HG02623 (cell line): ENCODE data around the gene PYGB.

ENCODE experiments used
- ATAC-seq: cut with Tn5 transposase; IDR thresholded peaks from one replicate; pipeline ENCODE4 v1.9.1; 2021; ENCODE audit warnings: moderate library complexity; ENCODE audit not compliant: unreplicated experiment

Gene PYGB

GRCh38 chr20:25269057-25269832 is 21.4 kb downstream of the PYGB start:
- no peak for ATAC-seq

GRCh38 chr20:25269833-25270170 is 21.9 kb downstream of the PYGB start:
- ATAC-seq: no peak

GRCh38 chr20:25270829-25271251 is 23.0 kb downstream of the PYGB start:
- no peak for ATAC-seq

DNA sequence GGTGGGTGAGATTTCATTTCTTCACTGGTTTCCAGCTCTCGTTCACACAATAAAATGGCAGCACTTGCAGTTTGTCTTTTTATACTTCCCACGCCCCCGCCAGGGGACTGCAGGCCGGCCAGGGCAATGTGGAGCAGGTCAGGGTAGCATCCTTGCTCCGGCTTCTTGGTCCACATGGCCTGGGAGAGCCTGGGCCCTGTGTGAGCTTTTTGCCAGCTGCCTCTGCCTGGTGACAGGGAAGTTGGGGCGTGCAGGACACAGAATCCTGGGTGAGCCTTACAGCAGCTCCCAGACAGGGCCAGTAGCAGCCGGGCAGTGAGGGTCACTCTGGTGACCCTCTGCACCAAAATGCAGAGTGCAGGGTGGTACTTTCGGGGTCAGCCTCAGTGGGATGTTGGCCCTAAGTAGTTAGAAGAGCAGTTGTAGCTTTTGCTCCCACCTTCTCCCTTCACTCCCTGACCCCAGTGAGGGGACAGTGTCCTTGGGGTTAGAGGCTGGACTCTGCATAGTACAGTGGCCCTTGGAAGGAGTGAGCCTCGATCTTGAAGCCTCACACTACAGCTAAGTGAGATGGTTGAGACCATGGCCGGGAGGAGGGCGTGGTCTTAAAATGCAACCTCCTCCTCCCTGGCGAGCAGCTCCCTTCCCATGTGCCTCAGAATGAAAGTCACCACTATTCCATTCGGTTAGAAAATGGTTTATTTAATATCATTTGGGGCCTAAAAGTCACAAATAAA is 23.8 kb downstream of the PYGB start:
- no peak for ATAC-seq

DNA sequence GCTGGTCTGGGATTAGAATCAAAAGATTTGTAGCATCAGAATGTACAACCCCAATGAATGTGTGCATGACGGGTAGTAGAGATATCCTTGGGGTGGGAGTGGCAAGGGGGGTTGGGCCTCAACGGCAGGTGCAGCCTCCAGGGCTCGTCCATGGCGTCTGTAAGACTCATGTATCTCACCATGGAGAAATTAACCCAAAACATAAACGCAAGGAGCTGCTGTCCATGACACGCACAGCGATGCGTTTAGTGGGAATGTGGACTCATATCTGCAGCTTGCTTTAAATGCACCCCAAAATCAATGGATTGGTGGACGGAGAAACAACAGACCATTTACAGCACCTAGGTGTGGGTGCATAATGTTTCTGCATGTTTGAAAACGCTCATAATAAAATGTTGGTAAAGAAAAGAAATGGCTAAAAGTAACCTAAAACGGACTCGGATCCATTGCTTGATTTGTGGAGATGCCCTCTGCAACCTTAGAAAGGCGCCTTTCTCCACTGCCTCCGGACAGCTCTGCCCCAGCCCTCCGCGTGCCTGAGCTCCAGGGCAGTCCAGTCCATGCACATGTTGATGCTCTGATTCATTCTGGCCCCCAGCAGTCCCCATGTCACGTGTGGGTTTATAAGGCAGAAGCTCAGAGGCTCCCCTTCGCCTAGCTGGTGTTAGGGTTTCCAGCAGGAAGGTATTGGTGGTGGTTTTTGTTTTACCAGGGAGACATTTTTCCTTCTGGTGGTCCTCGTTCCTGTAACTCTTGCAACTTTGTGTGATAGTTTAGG is 24.5 kb downstream of the PYGB start:
- no peak for ATAC-seq

GRCh38 chr20:25273046-25273445 is 25.2 kb downstream of the PYGB start:
- ATAC-seq: no peak

DNA sequence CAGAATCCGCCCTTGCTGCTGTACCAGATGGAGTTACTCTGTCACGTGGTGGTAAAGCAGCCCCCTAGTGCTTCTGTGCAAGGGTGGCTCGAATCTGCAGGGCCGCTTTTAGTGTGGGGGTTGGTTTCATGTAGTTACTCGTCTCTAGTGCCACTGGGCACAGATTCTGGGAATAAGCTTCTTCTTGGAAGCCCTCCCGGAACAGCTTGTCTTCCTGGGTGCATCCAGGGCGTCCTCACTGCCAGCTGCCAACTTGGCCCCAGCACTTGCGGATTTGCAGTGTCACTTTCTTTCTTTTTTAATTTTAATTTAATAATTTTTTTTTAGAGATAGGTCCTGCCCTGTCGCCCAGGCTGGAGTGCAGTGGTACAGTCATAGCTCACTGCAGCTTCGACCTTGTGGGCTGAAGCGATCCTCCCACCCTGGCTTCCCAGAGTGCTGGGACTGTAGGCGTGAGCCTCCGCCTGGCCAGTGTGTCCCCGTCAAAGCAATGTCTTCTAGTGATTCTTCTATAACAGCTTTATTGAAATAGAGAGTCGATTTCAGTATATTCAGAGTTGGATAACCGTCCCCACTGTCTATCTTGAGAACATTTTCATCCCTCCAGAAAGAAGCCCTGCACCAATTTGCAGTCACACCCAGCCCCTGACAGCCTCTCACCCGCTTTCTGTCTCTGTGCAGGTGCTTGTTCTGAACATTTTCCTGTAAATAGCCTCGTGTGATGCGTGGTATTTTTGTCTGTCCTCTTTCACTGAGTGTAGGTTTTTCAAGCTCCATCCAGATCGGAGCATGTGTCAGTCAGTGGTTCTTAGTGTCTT is 25.9 kb downstream of the PYGB start:
- ATAC-seq: no peak

- ATAC-seq: no peak
Measured at GRCh38 chr20:25274481-25274880, 26.6 kb downstream of the PYGB start.

DNA sequence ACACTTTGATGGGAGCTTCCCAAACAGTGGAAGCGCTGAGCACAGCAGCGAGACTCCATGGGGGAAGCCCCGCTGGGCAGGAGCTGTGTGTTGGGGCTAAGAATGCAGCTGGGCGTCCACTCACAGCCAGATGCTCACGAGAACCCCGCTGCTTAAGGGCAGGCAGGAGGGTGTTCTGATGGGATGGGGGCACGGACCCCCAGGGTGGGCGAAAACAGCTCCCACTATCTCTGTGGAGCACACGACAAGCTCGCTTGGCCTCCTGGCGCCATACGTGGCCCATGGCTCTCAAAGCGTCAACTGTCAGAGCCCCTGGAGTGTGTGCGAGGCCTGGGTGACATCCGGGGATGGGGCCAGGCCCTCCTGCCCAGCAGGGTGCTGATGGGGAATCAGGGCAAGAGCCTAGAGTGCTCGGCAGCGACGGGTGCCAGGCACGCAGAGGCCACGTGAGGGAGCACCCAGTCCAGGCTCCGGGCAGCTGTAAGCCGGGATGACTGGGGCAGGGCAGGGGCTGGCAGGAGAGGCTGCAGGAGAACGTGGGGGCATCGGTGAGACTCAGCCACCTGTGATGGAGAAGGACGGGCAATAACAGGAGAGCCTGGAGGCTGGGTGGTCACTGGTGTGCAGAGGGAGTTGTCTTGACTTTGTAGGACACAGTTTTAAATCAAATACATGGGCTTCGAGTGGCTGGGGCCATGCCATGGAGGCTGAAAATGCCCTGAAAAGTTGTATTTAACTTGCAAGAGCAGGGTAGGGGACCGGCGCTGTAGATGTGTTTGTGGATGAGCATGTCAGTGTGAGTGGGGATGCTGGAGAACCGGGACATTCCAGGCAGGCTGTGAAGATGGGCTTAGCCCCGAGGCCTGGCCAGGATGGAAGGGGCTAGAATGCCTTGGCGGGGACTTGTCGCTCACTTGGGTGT is 27.3 kb downstream of the PYGB start:
- no peak for ATAC-seq

GRCh38 chr20:25275813-25276532 is 28.1 kb downstream of the PYGB start:
- ATAC-seq: no peak

- ATAC-seq: no peak
Measured at GRCh38 chr20:25276533-25277050, 28.7 kb downstream of the PYGB start.

DNA sequence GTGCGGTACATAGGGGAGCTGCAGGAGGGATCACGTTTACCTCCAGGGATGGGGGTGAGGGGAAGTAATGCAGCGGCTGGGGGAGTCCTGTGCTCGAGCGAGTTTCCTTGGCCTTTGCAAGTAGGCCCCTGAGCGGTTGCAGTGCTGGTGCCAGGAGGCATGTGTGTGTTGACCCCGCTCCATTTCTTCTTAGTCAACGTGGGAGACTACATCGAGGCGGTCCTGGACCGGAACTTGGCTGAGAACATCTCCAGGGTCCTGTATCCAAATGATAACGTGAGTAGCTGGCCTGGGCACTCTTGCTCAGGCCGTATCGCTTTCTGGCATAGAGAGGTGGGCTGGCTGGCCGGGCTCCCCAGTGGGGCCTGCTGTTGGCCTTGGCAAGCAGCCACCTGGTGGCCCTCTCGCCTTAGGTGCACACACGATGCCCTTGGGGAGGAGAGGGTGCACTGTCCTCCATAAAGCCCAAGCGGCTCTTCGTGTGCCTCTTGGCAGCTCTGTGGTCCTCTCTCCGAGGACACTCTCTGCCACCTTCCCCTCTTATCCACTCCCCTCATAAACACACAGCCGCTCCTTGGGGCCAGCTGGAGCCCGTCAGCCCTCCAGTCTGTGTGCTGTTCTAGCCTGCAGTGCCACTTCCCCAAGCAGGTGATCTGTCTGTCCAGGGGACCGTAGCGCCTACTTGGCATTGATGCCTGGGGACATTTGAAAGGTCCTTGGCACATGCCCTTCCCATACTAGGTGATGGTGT is 29.3 kb downstream of the PYGB start:
- ATAC-seq: no peak

- no peak for ATAC-seq
Measured at GRCh38 chr20:25277941-25278521, 30.1 kb downstream of the PYGB start.

GRCh38 chr20:25278636-25279361 is 30.9 kb downstream of the PYGB start:
- ATAC-seq: no peak

DNA sequence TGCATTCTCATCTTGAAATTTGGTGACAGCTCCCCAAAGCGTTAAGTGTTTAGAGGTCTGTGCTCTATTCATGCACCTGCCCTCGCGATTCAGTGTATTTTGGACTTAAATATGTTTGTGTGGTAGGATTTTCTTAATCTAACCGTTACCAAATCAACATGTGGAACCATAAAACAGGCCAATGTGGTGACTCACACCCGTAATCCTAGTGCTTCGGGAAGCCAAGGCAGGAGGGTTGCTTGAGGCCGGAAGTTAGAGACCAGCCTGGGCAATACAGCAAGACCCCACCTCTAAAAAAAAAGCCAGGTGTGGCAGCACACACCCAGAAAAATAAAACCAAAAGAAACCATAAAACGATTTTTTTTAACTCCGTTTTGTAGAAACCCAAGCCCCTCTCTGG is 31.5 kb downstream of the PYGB start:
- no peak for ATAC-seq

DNA sequence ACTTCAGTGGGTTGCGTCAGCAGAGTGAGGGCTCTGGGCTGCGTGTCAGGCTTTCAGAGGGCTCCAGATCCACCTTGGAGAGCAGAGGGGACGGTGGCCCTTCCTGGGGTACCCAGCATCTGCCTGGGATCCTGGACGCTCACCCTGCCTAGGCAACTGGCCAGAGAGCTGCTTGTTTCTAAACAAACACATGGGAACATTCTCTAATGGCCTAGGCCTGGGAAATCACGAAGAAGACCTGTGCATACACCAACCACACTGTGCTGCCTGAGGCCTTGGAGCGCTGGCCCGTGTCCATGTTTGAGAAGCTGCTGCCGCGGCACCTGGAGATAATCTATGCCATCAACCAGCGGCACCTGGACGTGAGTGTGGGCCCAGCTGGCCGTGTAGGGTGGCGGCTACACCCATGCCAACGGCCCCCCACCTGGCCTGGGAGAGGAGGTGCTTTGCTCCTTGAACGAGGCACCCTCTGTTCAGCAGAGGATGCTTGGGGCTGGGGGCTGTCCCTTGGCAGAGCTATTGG is 32.2 kb downstream of the PYGB start:
- no peak for ATAC-seq
